Fibroblast of lung (primary cell): ENCODE data around the gene EMX2. TPM values are rescaled to one million over a fixed set of nuclear protein-coding genes. Genes with fewer than 3 reads are reported as not detected.

Experiments used
- DNase-seq, 2 donors: peaks; one replicate each; pipeline versions ENCODE4 v3.0.0 to v3.0.0-alpha.2; 2010; ENCODE audit warnings: low read depth in 2 of 2
- H2AFZ ChIP-seq: 2 replicates; pipeline ENCODE4 v1.5.1; 2012; ENCODE audit warnings: low read length, control low read depth, inconsistent platforms
- H3K27ac ChIP-seq: 2 replicates; pipeline ENCODE4 v1.5.1; 2011; ENCODE audit warnings: low read length, control low read depth; ENCODE audit not compliant: insufficient read depth
- H3K27me3 ChIP-seq: 2 replicates; pipeline ENCODE4 v1.5.1; 2011; ENCODE audit warnings: mild to moderate bottlenecking, low read length; ENCODE audit not compliant: control insufficient read depth, insufficient read depth
- H3K36me3 ChIP-seq: 2 replicates; pipeline ENCODE4 v1.5.1; 2011; ENCODE audit warnings: low read length; ENCODE audit not compliant: control insufficient read depth, insufficient read depth
- H3K4me1 ChIP-seq: 2 replicates; pipeline ENCODE4 v1.5.1; 2011; ENCODE audit warnings: low read length; ENCODE audit not compliant: control insufficient read depth, insufficient read depth; ENCODE audit errors: extremely low read depth
- H3K4me2 ChIP-seq: 2 replicates; pipeline ENCODE4 v1.5.1; 2011; ENCODE audit warnings: low read length, control low read depth; ENCODE audit not compliant: insufficient read depth; ENCODE audit errors: extremely low read depth
- H3K4me3 ChIP-seq, 4 experiments: fragments of 200-600 bp in 1 of 4; sonication (generic) in 1 of 4; replicated peaks in 1 of 4; 2 replicates each; pipeline ENCODE4 v1.5.1; 2011 to 2016; ENCODE audit warnings: low read length in 4 of 4, low read depth in 3 of 4, mild to moderate bottlenecking in 3 of 4, control low read depth in 2 of 4, inconsistent platforms in 1 of 4, mixed read lengths in 1 of 4; ENCODE audit not compliant: insufficient read depth in 1 of 4; ENCODE audit errors: control extremely low read depth in 1 of 4
- H3K79me2 ChIP-seq: 2 replicates; pipeline ENCODE4 v1.5.1; 2012; ENCODE audit warnings: mild to moderate bottlenecking, low read length, inconsistent platforms; ENCODE audit not compliant: control insufficient read depth, insufficient read depth
- H3K9ac ChIP-seq: 2 replicates; pipeline ENCODE4 v1.5.1; 2011; ENCODE audit warnings: mild to moderate bottlenecking, low read length, control low read depth; ENCODE audit not compliant: insufficient read depth
- H3K9me3 ChIP-seq: 2 replicates; pipeline ENCODE4 v1.5.1; 2012; ENCODE audit warnings: low read depth, low read length; ENCODE audit not compliant: control insufficient read depth, insufficient read depth
- H4K20me1 ChIP-seq: 2 replicates; pipeline ENCODE4 v1.5.1; 2011; ENCODE audit warnings: low read length; ENCODE audit not compliant: control insufficient read depth, insufficient read depth; ENCODE audit errors: extremely low read depth
- EZH2 ChIP-seq: IDR thresholded peaks from 2 replicates; pipeline ENCODE4 v1.5.1; 2012; ENCODE audit warnings: low read length, control low read depth, mild to moderate bottlenecking; ENCODE audit errors: missing control alignments
- polyA plus RNA-seq, 2 donors: library from polyadenylated mRNA; depleted of rRNA in 1 of 2; stranded (reverse) in 1 of 2; unstranded in 1 of 2; fragments of >200 nt; gene quantifications; 2 replicates each; pipeline ENCODE4 v1.2.1, GENCODE V29; 2011 to 2012; ENCODE audit warnings: missing spikeins in 1 of 2
- total RNA-seq: library from RNA; depleted of rRNA; stranded (reverse); fragments of >200 nt; gene quantifications from 2 replicates; pipeline ENCODE4 v1.2.1, GENCODE V29; 2014
- TF ChIP-seq, protein P1 (sequence below), 2 donors: IDR thresholded peaks in 1 of 2; conservative IDR thresholded peaks in 1 of 2; 1 replicate in 1 of 2; 2 replicates in 1 of 2; pipeline ENCODE4 v1.5.1; 2011 to 2012; ENCODE audit warnings: low read length in 2 of 2, control low read depth in 1 of 2, inconsistent platforms in 1 of 2, low read depth in 1 of 2, mild to moderate bottlenecking in 1 of 2

Gene EMX2
- total and polyA plus RNA-seq, 2 donors (not counting 1 experiment from before 2014, with no cell fraction given), result not detected

- no peaks in the 10 kb centered on the region for H3K36me3 ChIP-seq
- H3K4me2 ChIP-seq, result no peak overlapping the region
- no peak overlapping the region for H3K9ac ChIP-seq
- TF ChIP-seq, protein P1, sequence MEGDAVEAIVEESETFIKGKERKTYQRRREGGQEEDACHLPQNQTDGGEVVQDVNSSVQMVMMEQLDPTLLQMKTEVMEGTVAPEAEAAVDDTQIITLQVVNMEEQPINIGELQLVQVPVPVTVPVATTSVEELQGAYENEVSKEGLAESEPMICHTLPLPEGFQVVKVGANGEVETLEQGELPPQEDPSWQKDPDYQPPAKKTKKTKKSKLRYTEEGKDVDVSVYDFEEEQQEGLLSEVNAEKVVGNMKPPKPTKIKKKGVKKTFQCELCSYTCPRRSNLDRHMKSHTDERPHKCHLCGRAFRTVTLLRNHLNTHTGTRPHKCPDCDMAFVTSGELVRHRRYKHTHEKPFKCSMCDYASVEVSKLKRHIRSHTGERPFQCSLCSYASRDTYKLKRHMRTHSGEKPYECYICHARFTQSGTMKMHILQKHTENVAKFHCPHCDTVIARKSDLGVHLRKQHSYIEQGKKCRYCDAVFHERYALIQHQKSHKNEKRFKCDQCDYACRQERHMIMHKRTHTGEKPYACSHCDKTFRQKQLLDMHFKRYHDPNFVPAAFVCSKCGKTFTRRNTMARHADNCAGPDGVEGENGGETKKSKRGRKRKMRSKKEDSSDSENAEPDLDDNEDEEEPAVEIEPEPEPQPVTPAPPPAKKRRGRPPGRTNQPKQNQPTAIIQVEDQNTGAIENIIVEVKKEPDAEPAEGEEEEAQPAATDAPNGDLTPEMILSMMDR (conservative IDR thresholded peaks at IDR 0.05 in 1 of 2, IDR thresholded peaks at IDR 0.05 in 1 of 2; ENCODE audit: low read depth in 1 of 2, low read length in 2 of 2), result peak in 1 of 2 donors; percentile 4
- TF ChIP-seq EZH2, result peak; percentile 96
- H3K4me1 ChIP-seq, result no peaks in the 10 kb centered on the region
- no peaks in the 10 kb centered on the region for H3K79me2 ChIP-seq
- peaks cover 82% of the 10 kb centered on the region for H3K27me3 ChIP-seq
- no peak overlapping the region for H3K27ac ChIP-seq
- no peak overlapping the region for H2AFZ ChIP-seq
- H3K9me3 ChIP-seq, result no peaks in the 10 kb centered on the region
- no peak overlapping the region for H3K4me3 ChIP-seq
- no peaks in the 10 kb centered on the region for H4K20me1 ChIP-seq
- no peak for DNase-seq
Measured at GRCh38 chr10:117543225-117544003, 868 bp downstream of the EMX2 start.

DNA sequence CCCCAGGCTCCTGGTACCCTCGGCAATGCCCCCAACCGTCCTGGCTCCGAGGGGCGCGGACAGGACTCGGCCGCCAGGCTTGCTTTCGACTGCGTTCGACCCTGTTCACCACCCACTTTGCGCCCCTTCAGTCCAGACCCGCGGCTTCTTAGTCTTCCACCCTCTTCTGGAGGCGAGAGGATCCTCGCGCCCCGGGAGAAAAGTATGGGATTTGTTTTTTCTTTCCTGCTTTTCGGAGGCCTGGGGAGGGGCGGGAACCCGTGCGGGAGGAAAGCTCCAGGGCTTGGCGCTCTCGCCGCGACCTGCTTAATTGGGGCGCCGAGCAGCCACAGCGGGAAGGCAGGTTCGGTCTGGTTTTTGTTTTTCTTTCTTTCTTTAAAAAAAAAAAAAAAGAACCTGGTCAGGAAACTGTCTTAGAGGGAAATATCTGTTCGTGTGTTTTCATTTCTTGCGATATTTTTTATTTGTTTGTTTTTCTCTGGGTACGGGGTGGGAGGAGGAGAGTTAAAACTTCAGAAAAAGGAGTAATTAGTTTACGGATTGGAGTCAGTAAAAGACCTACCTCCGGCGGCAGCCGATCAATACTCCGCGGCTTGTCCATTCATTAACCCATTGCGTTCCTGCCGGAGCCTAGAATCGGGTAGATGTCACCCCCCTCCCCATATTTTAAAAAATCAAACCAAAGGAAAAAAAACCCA lies 1.6 kb downstream of the EMX2 start:
- DNase-seq, result no peak
- Histone ChIP-seq H3K9ac (no peak overlapping the region), H3K9me3 (no peaks in the 10 kb centered on the region), H3K4me3 (no peak overlapping the region), H3K27ac (no peak overlapping the region), H3K4me2 (no peak overlapping the region), H3K79me2 (no peaks in the 10 kb centered on the region), H3K36me3 (no peaks in the 10 kb centered on the region), H2AFZ (no peak overlapping the region), H3K27me3 (peaks cover 81% of the 10 kb centered on the region), H4K20me1 (no peaks in the 10 kb centered on the region), H3K4me1 (no peaks in the 10 kb centered on the region)
- TF ChIP-seq EZH2, result no peak
- TF ChIP-seq, protein P1 (conservative IDR thresholded peaks at IDR 0.05 in 1 of 2, IDR thresholded peaks at IDR 0.05 in 1 of 2; ENCODE audit: low read depth in 1 of 2, low read length in 2 of 2), result no peak

GRCh38 chr10:117544711-117545140 lies 2.2 kb downstream of the EMX2 start:
- Histone ChIP-seq H3K4me3 (no peak overlapping the region), H3K27me3 (peaks cover 79% of the 10 kb centered on the region), H3K79me2 (no peaks in the 10 kb centered on the region), H3K9me3 (no peaks in the 10 kb centered on the region), H4K20me1 (no peaks in the 10 kb centered on the region), H3K9ac (no peak overlapping the region), H3K4me1 (no peaks in the 10 kb centered on the region), H2AFZ (no peak overlapping the region), H3K27ac (no peak overlapping the region), H3K4me2 (no peak overlapping the region), H3K36me3 (no peaks in the 10 kb centered on the region)
- peak; percentile 95 for TF ChIP-seq EZH2
- TF ChIP-seq, protein P1 (conservative IDR thresholded peaks at IDR 0.05 in 1 of 2, IDR thresholded peaks at IDR 0.05 in 1 of 2; ENCODE audit: low read depth in 1 of 2, low read length in 2 of 2), result no peak
- DNase-seq, result no peak
